DOHH2 (cell line): Measurements from ENCODE around the gene SEPTIN11.

ENCODE experiments used
- EZH2phosphoT487 ChIP-seq: fragments of 200-600 bp; sonication (generic); IDR thresholded peaks from 2 replicates; pipeline ENCODE4 v1.6.1; 2017; ENCODE audit warnings: borderline replicate concordance, mild to moderate bottlenecking, antibody characterized with exemption, low read length, moderate library complexity, mixed read lengths
- TF ChIP-seq, protein P1 (sequence below): fragments of 200-600 bp; sonication (generic); IDR thresholded peaks from one replicate; pipeline ENCODE4 v1.5.1; 2014; ENCODE audit warnings: antibody characterized with exemption, mild to moderate bottlenecking, low read depth, low read length; ENCODE audit not compliant: poor library complexity, severe bottlenecking

DNA sequence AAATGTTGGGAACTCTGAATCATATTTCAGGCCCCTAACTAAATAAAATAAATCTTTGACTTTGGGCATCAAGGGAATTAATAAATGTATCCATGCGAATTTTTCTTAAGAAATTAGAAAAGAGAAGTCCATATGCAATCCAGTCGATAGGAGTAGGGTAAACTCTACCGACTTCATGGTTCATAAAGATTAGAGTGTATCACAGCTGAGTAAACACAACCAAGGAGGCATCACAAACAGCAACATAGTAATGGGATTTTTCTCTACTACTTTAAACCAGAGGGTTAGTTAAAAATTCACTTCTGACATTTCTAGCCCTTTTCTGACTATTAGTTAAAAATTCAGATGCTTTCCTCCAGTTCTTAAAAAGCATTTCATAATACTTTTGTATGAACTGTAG is 19.9 kb downstream of the SEPTIN11 start:
- TF ChIP-seq, protein P1, sequence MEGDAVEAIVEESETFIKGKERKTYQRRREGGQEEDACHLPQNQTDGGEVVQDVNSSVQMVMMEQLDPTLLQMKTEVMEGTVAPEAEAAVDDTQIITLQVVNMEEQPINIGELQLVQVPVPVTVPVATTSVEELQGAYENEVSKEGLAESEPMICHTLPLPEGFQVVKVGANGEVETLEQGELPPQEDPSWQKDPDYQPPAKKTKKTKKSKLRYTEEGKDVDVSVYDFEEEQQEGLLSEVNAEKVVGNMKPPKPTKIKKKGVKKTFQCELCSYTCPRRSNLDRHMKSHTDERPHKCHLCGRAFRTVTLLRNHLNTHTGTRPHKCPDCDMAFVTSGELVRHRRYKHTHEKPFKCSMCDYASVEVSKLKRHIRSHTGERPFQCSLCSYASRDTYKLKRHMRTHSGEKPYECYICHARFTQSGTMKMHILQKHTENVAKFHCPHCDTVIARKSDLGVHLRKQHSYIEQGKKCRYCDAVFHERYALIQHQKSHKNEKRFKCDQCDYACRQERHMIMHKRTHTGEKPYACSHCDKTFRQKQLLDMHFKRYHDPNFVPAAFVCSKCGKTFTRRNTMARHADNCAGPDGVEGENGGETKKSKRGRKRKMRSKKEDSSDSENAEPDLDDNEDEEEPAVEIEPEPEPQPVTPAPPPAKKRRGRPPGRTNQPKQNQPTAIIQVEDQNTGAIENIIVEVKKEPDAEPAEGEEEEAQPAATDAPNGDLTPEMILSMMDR, result no peak
- TF ChIP-seq EZH2phosphoT487, result no peak
